GM18907 (cell line): ENCODE data around the gene TNPO3.
"Not testable (repeated sequence)": the region's sequence is repeated elsewhere in the genome, so short reads cannot be mapped to it uniquely, and the experiment has no call there.

Source experiments
- ATAC-seq: cut with Tn5 transposase; IDR thresholded peaks from one replicate; pipeline ENCODE4 v1.9.1; 2021; ENCODE audit warnings: mild to moderate bottlenecking, moderate library complexity; ENCODE audit not compliant: unreplicated experiment

Gene TNPO3

DNA sequence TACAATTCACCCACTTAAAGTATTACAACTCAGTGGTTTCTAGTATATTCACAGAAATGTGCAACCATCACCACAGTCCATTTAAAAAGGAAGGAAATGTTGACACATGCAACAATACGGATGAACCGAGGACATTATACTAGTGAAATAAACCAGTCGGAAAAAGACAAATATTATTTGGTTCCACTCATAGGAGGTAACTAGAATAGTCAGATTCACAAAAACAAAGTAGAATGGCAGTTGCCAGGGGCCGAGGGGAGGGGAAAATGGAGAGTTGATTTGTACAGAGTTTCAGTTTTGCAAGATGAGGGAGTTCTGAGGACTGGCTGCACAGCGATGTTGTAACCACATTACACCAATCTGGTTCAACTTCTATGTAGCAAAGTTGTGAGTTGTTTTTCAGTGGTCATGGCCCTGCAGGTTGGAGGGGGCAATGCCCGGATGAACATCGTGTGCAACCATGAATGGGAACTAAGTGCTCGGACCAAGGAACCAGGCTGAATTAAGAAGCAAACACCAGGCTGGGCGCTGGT, 17.6 kb upstream of the TNPO3 start:
- no peak for ATAC-seq

DNA sequence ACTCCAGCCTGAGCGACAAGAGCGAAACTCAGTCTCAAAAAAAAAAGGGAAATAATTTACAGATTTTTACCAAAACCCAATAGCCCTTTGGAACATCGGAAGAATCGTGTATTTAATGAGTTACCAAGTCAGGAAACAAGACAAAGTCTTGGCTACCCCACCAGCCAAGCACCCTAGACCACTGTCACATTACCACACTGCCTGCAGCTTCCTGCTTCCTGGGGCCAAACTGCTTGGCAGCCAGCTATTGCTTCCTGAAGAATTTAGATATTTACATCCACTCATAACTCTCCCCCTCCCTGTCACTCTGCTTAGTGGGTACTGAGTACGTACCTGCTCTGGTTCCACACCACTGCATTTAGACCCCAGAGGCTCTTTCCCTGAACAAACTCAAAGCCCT, 14.1 kb upstream of the TNPO3 start:
- no peak for ATAC-seq

DNA sequence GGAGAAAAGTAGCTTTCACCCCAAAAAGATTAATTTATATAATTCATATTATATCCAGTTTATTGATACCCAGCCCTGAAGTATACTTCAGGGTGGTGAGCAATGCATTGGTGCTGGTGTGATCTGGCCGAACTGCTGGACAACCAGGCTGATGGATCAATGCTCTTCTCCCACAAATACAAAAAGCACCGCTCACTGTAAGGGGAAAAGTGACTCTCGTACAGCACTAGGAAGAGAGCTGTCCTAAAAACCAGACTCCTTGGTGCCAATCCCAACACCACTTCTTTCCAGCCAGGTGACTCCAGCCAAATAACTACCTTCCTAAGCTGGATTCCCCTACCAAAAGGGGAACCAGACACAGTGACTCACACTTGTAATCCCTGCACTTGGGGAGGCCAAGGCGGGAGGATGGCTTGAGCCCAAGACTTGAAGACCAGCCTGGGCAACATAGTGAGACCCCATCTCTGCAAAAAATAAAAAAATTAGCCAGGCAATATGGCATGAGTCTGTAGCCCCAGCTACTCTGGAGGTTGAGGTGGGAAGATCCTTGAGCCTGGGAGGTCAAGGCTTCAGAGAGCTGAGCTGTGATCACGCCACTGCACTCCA, 13.1 kb upstream of the TNPO3 start:
- ATAC-seq, result no peak

DNA sequence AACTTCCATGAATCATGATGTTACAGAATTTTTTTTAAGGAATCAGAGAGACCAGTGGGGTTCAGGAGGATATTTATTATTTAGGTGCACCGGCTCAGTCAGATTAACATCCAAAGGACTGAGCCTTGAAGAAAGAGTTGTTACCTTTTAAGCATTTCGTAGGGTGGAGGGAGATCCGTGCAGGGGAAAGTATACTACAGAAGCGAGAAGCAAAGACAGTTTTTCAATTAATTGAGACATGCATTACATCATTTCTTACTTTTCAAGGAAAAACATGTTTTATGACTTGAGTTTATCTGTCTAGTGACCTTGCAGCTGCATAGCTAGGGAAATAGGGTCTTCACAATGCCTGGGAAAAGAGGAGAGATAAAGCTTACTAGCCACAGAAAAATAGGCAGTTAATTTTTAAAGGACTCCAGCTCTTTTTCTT, 12.2 kb upstream of the TNPO3 start:
- ATAC-seq, result not testable (repeated sequence)

DNA sequence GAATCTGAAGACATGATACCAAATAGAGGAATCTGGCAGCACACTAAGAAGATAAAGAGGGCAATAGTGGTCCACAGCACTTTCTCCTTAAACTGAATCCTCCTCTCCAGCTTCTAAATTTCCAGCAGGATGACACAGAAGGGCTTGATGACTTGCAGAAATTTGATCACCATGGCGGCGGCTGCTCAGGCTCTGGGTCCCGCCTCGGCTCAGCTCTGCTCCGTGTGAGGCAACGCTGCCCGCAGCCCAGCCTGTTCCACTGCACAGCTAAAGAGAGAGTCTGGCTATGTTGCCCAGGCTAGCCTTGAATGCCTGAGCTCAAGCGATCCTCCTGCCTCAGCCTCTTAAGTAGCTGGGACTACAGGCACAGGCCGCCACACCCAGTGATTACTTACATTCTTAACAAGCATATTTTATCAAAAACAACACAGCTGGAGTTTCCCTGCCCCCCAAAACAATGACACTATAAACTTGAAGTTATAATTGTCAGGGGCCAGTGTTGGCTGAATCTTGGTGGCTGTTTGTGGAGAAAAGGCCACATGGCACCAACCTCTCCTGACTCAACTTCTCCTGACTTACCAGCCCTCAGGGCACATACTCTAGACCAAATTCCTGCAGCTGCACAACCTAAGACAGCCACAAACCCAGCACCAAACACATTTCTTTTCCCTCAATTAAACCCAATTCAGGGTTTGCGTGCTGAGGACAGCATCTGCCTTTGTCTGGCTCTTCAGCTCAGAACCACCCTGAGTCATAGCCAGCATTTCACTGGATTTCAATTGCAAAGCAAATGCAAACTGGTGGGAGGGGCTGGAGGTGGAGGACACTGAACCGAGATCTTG, 11.6 kb upstream of the TNPO3 start:
- no peak for ATAC-seq

DNA sequence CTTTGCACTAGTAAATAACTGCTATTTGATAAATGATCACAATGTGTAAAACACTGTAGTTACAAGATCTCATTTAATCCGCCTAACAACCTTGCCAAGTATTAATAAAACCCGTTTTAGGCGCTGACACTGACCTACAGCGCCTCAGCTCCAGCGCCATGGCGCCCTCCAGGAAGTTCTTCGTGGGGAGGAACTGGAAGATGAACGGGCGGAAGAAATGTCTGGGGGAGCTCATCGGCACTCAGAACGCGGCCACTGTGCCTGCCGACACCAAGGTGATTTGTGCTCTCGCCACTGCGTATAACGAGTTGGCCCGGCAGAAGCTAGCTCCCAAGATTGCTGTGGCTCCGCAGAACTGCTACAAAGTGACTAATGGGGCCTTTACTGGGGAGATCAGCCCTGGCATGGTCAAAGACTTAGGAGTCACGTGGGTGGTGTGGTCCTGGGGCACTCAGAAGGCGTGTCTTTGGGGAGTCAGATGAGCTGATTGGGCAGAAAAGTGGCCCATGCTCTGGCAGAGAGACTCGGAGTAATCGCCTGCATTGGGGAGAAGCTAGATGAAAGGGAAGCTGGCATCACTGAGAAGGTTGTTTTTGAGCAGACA, 1.1 kb upstream of the TNPO3 start:
- ATAC-seq, result no peak

DNA sequence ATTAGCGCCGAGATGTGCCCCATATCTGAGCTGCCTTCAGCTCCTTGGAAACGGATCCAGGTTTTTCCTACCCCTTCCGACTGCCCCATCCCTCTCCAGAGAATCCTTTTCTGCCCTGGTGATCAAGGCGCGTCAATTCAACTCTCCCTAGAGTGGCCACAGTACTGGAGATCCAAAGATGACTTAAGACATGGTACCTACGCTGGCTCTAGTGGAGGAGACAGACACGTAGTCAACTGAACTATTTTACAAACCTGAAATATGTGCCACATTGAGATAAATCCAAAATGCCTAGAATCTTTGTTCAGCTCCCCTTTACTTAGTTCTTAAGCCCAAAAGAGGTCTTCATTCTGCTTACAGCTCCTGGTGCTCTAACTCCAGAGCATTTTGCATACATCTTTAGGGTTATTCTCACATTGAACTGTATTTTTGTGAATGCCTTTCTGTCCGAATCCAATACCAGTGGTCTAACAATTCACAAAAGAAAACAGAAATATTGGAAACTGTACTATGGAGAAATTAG, 444 bp upstream of the TNPO3 start:
- ATAC-seq, result peak; percentile 37

DNA sequence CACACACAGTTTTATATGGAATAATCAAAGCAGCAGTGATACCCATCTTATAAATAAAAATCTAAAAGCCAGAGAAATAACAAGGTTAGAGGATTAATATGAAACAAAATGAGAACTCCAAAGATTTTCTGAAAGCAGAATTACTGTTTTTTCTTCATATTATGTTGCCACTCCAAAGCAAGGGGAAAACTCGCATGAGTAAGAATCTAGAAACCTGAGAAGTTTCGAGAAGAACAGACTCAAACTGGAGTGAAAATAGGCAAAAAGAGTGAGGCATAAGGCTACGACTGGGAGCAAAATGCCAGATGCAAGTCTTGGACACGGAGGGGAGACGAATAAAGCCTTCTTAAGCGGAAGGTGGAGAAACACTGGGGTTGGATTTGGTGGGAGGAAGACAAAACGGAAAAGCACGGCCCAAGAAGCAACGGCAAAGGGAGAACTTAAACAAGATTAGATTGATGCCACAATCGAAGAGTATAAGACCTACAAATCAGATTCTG, 923 bp downstream of the TNPO3 start:
- peak; percentile 2 for ATAC-seq

DNA sequence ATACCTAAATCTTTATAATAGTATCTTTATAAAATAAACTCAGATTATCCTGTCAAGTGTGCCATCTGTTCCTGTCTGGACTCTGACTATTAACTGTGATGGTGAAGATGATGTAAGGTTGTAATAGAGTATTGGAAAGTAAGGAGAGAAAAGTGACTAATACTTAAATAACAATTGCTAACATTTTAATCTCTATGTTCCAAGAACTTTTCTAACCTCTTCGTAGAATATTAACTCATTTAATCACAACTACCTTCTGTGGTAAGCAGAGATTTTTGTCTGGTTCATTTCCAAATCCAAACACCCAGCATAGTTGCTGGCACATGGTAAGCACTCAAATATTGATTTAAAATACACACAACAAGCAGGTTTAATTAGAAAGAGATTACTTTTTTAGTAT, 2.5 kb downstream of the TNPO3 start:
- ATAC-seq, result no peak

DNA sequence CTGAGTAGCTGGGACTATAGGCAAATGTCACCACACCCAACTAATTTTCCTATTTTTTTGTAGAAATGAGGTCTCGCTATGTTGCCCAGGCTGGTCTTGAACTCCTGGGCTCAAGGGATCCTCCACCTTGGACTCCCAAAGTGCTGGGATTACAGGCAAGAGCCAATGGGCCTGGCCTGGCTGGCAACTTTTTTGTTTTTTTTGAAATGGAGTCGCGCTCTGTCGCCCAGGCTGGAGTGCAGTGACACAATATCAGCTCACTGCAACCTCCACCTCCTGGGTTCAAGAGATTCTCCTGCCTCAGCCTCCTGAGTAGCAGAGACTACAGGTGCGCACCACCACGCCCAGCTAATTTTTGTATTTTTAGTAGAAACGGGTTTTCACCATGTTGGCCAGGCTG, 3.5 kb downstream of the TNPO3 start:
- not testable (repeated sequence) for ATAC-seq

DNA sequence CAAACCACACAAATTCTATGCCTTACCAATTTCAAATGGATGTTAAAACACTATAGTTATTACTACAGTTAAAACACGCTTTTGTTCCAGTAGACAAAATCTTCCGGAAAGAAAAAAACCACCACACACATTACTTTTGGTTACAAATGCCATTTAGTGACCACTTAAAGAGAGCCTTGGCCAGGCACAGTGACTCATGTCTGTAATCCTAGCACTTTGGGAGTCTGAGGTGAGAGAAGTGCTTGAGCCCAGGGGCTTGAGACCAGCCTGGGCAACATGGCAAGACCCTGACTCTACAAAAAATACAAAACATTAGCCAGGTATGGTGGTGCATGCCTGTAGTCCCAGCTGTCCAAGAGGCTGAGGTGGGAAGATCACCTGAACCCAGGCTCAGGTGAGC, 7.2 kb downstream of the TNPO3 start:
- ATAC-seq, result no peak

DNA sequence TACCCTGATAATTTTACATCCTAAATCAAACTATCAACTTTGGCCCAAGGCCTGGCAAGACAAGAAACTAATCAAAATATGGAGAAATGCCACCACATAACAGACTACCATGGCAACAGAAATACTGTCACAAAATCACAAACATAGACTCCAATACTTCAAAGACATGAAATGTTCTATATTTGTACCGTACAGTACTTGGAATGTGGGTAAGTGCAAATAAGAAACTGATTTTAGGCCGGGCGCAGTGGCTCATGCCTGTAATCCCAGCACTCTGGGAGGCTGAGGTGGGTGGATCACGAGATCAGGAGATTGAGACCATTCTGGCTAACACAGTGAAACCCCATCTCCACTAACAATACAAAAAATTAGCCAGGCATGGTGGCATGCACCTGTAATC, 9.2 kb downstream of the TNPO3 start:
- ATAC-seq, result no peak

DNA sequence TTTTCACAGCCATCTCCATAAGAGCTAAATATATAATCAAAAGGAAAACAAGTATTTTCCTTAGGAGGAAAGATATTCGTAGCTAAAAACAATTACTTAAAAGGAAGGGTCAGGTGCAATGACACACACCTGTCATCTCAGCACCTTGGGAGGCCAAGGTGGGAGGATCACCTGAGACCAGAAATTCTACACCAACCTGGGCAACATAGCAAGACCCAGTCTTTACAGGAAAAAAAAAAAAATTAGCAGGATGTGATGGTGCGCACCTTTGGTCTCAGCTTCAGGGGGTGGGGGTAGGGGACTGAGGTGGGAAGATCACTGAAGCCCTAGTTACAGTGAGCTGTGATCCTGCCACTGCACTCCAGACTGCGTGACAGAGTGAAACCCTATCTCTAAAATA, 11.9 kb downstream of the TNPO3 start:
- no peak for ATAC-seq

DNA sequence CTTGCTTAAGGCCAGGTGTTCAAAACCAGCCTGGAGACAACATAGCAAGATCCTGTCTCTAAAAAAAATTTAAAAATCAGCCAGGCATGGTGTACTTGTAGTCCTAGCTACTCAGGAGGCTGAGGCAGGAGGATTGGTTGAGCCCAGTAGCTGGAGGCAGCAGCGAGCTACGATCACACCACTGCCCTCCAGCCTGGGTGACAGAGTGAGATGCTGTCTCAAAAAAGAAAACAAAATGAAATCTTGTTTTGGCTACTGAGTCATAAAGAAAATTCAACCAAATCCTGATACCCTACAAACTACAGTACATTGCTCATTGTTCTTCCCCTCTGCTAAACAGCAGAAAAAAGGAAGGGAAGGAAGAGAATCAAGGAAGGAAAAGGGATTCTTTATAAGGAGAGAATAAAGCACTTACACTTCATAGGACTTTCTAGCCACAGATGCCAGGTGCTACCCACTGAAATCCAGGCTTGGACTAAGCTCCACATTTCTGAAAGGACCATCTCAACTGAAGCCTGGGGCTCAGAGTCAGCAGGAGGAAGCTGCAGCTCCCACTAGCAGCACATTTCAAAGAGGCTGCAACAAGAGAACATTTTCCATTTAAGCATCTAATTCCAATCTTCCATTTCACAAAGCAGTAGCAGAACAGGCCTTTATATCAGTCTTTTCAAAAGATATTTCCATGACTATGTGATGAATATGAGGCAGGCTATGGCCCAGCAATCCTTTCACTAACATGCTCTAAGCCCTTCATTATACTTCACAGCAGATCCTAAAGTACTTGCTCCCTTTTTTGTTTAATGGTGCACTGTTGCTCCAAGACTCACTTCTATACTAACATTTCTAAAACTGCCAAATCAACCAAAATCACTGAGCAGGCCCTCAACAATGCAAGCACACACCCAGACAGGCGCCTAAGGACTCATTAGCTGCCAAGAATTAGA, 13.5 kb downstream of the TNPO3 start:
- ATAC-seq, result no peak

DNA sequence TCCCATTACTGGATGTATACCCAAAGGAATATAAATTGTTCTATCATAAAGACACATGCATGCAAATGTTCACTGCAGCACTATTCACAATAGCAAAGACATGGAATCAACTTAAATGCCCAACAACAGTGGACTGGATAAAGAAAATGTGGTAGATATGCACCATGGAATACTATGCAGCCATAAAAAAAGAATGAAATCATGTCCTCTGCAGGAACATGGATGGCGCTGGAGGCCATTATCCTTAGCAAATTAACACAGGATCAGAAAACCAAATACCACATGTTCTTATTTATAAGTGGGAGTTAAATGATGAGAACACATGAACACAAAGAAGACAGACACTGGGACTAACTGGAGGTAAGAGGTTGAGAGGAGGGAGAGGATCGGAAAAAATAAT, 16.4 kb downstream of the TNPO3 start:
- ATAC-seq, result not testable (repeated sequence)

DNA sequence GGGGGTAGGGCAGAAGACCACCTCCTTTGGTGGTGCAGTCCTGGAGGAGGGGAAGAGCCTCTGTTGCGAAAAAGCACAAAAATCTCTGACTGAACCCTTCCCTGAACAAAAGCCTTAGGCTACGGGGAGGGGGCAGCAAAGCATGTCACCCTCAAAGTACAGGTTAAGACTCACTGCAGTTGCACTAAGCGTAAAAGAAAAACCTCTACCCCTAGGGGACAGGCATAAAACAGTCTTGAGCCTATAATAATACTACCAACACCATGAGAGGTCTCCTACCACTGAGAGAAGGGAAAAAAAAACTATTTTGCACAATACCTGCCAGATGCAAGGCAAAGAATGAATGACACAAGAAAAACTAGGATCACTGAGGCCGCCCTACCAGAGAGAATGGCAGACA, 17.3 kb downstream of the TNPO3 start:
- no peak for ATAC-seq

DNA sequence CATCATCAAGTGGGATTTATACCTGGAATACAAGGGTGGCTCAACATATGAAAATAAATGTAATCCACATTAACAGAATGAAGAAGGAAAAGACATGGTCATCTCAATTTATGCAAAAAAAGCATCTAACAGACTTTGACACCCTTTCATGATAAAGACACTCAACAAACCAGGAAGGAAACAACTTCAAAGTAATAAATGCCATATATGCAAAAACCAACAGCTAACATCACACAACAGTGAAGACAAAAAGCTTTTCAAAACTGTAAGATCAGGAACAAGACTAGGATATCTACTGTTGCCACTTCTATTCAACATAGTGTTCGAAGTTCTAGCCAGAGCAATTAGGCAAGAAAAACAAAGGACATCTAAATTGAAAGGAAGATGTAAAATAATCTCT, 22.9 kb downstream of the TNPO3 start:
- no peak for ATAC-seq

DNA sequence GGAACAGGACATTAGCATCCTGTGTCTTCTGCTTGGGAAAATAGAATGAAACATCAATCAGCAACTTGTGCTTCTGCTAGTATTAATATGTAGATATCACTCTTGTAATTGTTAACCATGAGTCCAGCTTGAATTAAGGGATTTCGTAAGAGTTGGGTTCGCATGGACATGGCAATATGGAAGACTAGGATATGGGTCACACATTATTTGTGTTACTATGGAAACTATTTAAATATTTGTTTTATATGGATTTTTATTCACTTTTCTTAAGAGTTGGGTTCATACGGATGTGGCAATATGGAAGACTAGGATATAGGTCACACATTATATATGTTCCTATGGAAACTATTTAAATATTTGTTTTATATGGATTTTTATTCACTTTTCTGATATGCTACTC, 24.5 kb downstream of the TNPO3 start:
- no peak for ATAC-seq

DNA sequence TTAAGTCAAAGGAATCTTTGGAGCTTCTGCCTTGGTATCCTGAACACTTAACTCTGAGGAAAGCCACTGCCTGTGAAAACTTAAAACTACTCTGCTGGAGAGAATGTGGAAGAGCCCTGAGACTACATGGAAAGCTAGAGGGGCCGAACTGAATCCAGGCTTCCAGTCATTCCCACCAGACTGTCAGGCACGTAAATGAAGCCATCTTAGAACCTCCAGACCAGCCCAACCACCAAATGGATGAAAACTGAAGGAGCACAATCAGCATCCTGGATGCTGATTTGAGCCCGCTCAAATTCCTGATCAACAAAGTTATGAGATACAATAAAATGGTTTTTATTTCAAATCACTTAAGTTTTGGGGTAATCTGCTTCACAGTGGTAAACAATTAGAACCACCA, 30.8 kb downstream of the TNPO3 start:
- ATAC-seq, result no peak

DNA sequence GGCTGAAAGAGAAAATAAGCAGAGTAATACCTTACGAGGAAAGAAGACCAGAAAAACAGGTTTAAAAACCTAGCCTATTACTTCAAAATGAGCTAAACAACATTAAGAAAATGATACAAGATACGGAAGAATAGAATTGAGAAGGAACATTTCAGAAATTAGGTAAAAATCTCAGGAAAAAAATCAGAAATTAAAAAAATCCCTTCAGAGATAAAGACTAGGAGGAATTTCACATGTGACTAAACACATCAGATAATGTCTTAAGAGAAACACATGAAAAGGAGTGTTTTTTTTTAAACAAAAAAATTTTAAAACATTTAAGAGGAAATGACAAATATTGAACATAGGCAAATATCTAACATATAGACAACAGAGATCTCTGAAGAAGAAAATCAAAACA, 33.3 kb downstream of the TNPO3 start:
- ATAC-seq, result no peak
